HG02678 (cell line): ENCODE results near the gene AK5.
A peak's percentile ranks its signal among the peaks of the same experiment; 100 is the strongest.
"Not testable (repeated sequence)": the region's sequence is repeated elsewhere in the genome, so short reads cannot be mapped to it uniquely, and the experiment has no call there.

Experiments used
- ATAC-seq: cut with Tn5 transposase; IDR thresholded peaks from one replicate; pipeline ENCODE4 v1.9.1; 2021; ENCODE audit warnings: mild to moderate bottlenecking, moderate library complexity; ENCODE audit not compliant: unreplicated experiment

The AK5 gene

DNA sequence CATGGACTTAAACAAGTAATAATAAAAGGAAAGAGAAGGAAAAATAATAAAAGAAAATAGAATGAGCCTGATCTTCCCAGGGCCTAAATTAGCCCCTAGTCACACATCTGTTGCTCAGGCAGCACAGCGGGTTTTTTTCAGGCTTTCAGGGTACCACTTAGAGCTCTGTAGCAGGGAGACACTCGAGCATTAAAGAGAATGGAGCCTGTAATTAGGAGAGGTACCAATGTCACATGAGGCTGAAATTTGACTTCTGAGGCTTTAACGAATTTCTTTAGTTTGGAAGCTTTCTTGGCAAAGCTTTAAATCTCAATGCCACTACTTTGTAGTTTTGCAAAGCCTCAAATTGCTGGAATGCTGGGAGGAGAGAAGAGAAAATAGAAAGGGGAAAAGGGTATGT is 116.3 kb downstream of the AK5 start:
- no peak for ATAC-seq

DNA sequence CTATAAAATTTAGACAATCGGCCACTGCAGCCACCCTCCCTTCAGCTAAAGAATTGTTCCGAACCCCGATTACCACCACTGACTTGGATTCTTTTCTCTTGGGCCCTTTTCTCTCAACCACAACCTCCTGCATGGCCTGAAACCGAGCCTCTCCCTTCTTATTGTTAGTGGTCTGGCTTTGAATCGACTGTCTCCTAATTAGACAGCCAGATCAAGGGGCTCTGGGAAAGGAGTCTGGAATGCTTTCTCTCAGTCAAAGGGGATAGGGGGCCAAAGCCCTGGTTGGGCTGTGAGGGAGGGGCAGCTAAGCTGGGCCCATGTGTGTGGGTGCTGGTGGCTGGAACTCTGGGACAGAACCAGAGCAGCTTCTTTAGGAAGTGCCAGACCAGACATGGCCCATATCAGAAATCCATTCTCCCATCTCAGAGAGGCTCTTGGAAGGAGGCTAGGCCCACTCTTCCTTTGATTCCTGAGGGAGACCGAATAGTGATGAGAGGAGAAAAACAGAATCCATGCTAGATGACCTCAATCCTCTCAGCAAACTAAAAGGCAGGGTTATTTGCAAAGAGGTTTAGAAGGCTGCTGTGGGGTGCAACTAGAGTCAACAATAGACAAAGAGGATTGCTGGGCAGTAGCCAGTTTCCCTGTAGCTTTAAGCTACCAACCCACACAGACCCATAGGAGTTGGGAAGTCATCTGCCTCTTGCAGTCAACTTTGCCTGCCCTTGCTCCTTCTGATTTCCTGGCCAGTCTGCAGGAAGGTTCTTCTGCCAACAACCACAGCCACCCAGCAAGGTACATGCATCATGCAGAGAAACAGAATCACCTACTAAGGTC is 117.6 kb downstream of the AK5 start:
- ATAC-seq: no peak

DNA sequence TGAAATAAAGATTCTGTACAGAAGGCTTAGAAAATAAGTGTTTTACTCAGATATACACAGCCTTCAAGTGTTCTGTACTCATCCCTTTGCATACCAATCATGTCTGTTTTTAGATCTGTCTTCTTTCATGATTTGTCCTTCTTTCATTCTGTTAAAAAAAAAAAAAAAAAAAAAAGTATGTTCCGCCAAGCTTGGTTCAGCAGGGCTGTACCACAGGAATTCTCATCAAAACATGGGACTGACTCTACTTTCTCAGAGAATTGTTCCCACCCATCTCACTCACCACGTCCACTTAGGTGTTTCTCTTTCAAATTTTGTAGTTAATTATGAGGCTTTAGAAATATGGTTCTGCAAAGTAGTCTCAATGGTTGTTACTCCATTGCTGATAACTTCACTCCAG is 119.0 kb downstream of the AK5 start:
- no peak for ATAC-seq

DNA sequence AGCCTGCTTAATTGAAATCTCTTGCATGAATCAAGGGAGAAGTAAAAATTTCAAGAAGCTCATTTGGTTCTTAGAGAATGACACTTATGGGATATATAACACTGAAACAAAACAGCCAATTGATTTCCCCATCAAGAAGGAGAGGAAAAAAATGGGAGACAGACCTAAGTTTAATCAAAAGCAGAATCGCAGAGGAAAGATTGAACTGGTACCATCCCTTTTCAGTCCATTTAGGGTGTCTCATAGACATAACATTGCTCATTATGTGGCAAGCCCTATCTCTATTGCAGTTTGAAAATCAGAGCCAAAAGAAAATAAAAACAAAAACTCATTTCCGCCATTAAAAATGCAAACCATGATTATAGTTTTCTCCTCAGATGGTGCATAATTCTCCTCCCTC is 119.6 kb downstream of the AK5 start:
- ATAC-seq: no peak

DNA sequence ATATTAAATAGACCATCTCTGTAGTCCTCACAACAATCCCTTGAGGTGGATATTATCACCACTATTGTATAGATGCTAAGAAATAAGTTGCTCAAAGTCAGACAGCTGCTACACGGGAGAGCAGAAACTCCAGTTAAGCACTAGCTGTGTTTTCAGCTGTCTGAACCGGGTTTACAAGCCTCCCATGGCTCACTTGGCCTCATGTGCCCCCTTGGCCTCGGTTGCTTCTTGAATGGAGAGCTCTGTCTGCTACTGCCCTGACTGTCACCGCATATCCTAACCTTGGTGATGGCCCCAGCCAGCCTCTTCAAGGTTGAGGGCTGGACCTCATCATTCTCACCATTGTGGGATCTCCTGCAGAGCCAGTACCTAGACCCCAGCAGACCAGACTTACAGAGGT is 123.4 kb downstream of the AK5 start:
- no peak for ATAC-seq

DNA sequence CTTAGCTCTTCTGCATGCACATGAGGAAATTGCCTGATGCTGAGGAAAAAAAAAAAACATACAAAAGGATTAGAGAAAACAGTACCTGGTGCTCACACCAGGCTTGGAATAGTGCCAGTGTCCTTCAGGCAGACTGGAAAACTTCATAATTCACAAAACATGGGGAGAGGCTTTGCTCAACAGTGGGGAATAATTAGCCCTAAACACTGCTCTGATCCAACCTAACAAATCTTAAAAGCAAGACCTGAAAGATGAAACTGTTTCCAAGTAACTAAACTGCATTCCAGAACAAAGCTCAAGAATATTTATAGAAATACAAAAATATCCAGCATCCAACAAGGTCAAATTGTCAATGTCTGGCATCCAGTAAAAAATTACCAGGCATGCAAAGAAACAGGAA is 124.8 kb downstream of the AK5 start:
- no peak for ATAC-seq

DNA sequence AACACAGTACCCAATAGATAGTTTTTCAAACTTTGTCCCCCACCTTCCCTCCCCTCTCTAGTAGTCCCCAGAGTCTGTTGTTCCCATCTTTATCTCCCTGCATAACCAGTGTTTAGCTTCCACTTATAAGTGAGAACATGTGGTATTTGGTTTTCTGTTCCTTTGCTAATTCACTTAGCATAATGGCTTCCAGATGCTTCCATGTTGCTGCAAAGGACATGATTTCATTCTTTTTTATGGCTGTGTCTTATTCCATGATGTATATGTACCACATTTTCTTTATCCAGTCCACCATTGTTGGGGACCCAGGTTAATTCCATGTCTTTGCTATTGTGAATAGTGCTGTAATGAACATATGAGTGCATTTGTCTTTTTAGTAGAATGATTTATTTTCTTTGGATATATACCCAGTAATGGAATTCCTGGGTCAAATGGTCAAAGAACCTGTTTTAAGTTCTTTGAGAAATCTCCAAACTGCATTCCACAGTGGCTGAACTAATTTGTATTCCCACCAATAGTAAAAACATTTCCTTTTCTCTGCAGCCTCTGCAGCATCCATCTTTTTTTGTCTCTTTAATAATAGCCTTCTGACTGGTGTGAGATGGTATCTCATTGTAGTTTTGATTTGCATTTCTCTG is 126.0 kb downstream of the AK5 start:
- no peak for ATAC-seq

DNA sequence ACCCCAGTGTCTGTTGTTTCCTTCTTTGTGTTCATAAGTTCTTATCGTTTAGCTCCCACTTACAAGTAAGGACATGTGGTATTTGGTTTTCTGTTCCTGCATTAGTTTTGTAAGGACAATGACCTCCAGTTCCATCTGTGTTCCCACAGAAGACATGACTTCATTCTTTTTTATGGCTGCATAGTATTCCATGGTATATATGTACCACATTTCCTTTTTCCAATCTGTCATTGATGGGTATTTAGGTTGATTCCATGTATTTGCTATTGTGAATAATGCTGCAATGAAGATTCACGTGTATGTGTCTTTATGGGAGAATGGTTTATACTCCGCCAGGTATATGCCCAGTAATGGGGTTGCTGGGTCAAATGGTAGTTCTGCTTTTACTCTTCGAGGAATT is 127.1 kb downstream of the AK5 start:
- ATAC-seq: not testable (repeated sequence)

DNA sequence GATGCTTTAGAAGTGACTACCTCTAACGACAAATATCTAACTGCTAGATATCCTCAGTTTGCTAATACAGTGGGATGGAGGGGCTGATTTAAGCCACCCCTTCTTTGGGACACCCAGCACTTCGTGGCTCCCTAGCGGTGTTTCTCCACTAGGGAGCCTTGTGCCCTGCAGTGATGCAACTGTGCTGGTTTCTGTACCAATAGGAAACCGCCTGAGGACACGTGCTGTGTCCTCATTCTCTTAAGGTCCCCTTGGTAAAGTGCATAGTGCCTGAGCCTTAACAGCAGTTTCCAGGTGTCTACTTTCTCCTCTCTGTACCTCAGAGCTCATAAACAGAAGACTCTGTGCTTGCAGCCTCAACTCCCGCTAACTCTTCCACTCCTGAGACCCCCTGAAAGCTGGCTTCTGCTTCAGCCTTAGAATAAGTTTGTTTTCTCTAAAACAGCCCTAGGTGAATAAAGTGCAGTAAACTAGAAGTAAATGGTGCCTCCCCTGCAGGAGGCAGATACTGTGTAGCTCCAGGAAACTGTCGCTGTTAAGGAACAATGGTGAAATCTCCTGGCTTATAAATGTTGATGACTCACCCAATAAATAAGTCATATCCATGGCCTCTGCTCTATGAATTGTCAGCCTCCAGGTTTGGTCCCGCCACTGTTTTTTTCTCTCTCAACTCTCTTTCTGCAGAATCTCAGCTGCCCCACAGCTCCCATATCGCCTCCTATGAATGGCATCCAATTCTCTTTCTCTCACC is 130.4 kb downstream of the AK5 start:
- ATAC-seq: no peak

DNA sequence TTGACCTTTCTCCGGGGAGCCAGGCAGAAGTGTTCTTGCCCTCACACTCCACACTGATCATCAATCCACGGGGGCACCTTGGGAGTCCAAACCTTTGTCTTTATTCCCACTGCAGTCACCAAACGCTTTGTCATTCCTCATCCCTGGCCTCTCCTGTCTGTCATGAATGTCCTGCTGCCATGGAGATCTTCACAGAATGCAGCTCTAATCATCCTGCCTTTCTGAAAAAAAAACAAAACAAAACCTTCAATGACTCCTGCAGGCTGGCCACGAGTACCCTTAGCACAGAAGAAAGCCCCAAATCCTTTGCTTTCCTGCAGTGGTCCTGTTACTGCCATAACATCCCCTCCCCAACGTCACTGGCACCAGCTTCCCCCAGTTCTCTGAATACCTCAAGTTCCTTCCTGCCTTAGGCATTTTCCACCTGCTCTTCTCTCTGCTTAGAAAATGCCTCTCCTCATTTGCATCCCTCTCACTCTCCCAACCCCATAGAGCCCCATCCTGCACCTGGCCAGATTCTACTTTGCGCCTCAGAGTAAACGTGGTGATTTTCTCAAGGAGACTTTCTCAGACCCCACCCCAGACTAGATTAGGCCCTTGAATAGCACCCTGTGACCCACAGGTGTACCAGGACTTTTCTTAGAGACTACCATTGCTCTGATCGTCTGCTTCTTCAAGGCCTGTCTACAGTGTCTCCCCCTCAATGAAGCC is 131.2 kb downstream of the AK5 start:
- ATAC-seq: peak; percentile 39

DNA sequence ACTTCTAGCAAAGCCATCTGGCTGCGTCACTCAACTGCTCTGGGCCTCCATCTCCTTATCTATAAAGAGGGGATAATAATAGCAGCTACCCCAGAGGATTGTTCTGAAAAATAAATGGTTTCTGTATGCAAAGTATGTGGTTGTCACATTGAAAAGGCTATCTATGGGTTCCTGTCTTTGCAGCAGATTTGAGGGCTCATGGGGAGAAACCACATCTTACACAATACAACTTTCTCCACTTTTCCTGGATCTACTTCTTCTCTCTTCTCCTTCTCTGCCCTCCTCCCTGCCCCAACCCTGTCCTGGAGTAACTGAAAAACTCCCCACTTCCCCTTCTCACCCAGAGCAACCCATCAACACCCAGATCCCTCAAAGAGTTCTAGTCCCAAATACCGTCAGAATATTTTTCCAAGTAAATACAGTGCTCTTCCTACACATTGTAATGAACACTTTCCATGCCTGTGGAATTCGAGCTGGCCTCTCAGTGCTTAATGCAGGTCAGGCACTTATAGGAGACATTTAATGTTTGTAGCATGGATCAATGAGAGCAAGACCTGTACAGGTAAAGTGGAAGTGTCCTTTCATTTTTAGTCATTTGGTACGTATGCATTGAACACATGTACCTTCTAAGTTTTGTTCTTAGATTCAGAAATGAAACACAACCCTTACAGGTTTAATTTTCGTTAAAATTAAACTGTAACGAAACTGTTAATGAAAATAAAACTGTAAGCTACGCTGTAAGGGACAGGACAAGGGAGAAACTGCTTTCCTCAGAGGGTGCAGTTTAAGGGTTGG is 131.9 kb downstream of the AK5 start:
- ATAC-seq: peak; percentile 88

DNA sequence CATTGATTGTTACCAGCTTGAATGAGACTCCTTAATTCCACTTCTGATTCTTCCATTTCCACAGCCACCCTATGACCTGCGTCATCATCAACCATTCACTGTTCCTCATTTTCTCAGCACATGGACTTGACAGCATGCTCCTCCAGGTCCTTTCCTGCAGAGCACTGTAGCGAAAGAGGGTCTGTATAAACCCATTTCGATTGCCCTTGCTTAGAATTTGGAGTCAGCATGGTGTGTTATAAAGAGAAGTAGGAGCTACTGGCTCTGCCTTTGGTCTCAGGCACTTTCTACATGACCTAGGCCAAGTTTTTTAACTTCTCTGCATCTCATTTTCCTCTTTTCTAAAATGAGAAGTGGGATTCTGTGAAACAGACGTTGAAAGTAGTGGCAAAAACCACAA is 133.8 kb downstream of the AK5 start:
- ATAC-seq: no peak

DNA sequence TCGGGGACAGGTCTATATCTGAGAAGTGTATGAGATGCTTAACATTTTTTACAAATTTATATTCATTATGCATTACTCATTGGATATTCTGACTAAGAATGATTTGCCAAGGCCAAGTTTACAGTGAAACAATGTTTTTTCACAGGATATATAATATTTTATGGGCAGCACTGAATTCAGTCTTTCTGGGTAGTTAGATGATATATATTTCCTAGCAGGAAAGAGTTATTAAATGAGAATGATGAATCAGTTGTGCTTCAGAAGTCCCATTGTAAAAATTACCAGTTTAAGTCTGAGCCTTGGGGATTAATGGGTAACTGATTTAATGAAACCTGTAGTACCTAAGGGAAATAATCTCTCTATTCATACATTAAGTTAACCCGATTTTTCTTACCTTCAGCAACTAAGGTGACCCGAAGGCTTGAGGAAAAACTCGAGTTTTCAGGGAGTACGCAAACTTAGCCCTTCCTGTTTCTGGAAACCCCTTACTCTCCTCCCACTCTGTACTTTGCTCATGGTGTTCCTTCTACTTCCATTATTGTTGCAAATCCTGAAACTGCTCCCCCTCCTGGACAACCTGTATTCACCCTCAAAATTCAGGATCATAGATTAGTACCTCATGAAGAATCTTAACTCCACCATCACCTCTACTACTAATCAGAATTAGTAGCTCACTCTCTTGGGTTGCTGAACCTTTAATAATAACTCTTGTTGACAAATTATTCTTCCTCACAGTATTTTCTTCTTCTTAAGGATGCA is 135.1 kb downstream of the AK5 start:
- ATAC-seq: no peak

DNA sequence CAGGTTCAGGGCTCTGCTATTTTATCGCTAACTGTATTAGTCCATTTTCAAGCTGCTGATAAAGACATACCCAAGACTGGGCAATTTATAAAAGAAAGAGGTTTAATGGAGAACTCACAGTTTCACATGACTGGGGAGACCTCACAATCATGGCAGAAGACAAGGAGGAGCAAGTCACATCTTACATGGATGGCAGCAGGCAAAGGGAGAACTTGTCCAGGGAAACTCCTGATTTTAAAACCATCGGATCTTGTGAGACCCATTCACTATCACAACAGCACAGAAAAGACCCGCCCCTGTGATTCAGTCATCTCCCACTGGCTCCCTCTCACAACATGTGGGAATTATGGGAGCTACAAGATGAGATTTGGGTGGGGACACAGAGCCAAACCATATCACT is 136.2 kb downstream of the AK5 start:
- not testable (repeated sequence) for ATAC-seq

DNA sequence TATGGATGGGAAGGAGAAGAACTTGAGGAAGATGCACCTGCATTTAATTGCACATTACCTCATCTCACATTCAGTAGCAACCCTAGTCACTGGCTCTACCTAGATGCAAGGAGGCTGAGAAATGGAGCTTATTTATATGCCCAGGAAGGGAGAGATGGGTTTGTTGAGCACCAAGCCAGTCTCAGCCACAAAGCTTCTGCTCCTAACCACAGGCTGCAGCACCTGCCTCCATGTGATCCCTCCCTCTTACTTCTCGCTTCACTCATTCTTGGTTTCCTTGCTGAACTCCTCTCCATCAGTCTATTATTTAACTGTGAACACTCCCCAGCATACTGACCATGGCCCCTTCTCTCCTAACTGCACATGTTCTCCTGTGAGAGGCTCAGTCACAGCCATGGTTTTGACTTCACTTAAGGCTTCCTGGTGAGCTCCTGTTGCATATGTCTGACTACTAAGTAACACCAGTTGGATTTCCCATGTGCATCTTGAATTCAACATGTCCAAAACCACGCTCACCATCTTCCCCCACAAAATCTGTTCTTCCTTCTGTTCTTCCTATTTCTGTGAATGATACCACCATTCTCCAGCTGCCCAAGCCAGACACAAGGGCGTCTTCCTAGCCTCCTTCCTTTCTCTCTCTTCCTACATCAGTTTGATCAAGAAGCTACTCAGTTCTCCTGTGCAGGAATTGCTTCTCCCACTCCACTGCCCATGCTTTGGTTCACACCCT is 139.8 kb downstream of the AK5 start:
- ATAC-seq: peak; percentile 59

DNA sequence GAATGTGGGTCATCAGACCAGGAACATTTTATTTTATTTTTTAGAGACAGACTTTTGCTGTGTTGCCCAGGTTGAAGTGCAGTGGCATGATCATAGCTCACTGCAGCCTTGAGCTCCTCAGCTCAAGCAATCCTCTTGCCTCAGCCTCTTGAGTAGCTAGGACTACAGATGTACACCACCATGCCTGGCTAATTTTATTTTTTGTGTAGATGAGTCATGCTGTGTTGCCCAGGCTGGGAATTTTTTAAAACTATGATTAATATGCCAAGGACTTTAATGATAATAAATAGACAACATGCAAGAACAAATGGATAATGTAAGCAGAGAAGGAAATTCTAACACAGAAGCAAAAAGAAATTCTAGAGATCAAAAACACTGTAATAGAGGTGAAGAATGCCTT is 142.4 kb downstream of the AK5 start:
- no peak for ATAC-seq

DNA sequence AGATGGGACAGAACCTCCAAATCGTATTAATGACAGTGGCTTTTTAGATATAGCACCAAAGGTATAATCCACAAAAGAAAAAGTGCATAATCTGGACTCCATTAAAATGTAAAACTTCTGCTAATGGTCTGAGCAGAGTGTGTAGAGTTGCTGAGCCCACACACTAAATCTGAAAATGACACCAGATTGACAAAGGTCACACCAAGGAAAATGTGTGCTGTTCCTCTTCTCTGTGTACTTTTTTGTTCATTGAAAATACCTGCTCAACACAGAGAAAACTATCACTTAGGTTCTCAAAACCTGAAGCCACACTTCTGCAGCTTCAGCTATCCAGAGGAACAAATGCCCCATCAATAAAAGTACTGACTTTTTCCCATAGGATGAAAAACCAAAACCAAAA is 146.2 kb downstream of the AK5 start:
- ATAC-seq: no peak

DNA sequence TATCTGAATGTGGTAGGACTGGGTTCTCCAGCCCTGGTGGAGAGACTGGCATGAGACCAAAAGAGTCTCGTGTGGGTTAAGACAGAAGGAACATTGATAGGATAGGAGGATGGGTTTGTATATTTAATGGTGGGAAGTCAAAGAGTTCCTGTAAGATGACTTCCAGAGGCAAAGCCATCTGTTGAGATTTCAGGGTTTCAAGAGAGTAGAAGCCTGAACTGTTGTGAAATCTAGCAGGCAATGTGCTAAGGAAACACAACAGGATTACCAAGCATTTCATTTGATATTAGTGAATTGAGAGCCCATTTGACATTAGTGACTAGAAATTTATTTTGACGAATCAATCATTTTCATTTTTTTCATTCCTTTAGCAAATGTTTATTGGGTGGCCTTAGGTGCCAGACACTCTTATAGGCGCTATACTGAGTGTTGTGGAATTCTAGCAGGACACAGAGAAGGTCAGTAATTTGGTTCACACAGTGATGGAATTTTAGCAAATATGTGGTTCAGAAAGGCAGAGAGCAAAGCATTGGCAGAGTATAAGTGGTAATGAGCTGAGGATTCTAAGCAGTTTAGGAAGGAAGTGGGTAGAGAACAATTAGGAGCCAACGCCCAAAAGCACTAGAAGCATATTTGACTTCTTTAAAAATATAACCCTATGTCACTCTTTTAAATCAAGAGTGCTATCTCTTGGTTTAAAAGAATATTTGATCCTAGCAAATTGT is 149.3 kb downstream of the AK5 start:
- ATAC-seq: no peak
